HepG2 (cell line): Measurements from ENCODE around the gene NAA16. TPM values are rescaled to one million over a fixed set of nuclear protein-coding genes. Genes with fewer than 3 reads are reported as not detected.
A peak's percentile ranks its signal among the peaks of the same experiment; 100 is the strongest.

Experiments used
- BRCA1 ChIP-seq: sonication (generic); formaldehyde crosslinking; IDR thresholded peaks from 2 replicates; pipeline ENCODE4 v1.4.0; 2020; ENCODE audit warnings: missing genetic modification reagents
- CENPT ChIP-seq: sonication (generic); formaldehyde crosslinking; IDR thresholded peaks from 2 replicates; pipeline ENCODE4 v1.8.0; 2022; ENCODE audit warnings: low read depth, mild to moderate bottlenecking, moderate library complexity, missing genetic modification reagents
- GFI1 ChIP-seq: sonication (generic); formaldehyde crosslinking; IDR thresholded peaks from 2 replicates; pipeline ENCODE4 v1.5.0; 2020; ENCODE audit warnings: missing genetic modification reagents, mild to moderate bottlenecking, borderline replicate concordance
- HNF1A ChIP-seq, 2 experiments: sonication (generic) in 1 of 2; formaldehyde crosslinking in 1 of 2; IDR thresholded peaks; 2 replicates each; pipeline versions ENCODE4 v1.4.0 to v1.6.1; 2016 to 2020; ENCODE audit warnings: borderline replicate concordance in 1 of 2, low read depth in 1 of 2, mild to moderate bottlenecking in 1 of 2, missing genetic modification reagents in 1 of 2
- IKZF5 ChIP-seq: IDR thresholded peaks from 2 replicates; pipeline ENCODE4 v1.6.1; 2018; ENCODE audit warnings: missing genetic modification reagents, mild to moderate bottlenecking, missing compliant biosample characterization
- MAFF ChIP-seq: IDR thresholded peaks from 2 replicates; pipeline ENCODE4 v1.6.1; 2011; ENCODE audit warnings: low read depth, low read length, improper control_type of control experiment
- NCOA5 ChIP-seq: sonication (generic); formaldehyde crosslinking; IDR thresholded peaks from 2 replicates; pipeline ENCODE4 v1.4.0; 2020; ENCODE audit warnings: missing genetic modification reagents
- PRDM15 ChIP-seq: sonication (generic); formaldehyde crosslinking; IDR thresholded peaks from 2 replicates; pipeline ENCODE4 v1.4.0; 2020; ENCODE audit warnings: missing genetic modification reagents
- RCOR2 ChIP-seq: IDR thresholded peaks from 2 replicates; pipeline ENCODE4 v1.6.1; 2016; ENCODE audit warnings: missing biosample characterization, missing genetic modification reagents
- RFXAP ChIP-seq: sonication (generic); formaldehyde crosslinking; IDR thresholded peaks from 2 replicates; pipeline ENCODE4 v1.4.0; 2020; ENCODE audit warnings: missing genetic modification reagents, borderline replicate concordance
- ZFP36L2 ChIP-seq: sonication (generic); formaldehyde crosslinking; IDR thresholded peaks from 2 replicates; pipeline ENCODE4 v1.4.0; 2020; ENCODE audit warnings: missing genetic modification reagents
- ZFP90 ChIP-seq: sonication (generic); formaldehyde crosslinking; IDR thresholded peaks from 2 replicates; pipeline ENCODE4 v1.8.0; 2022; ENCODE audit warnings: missing genetic modification reagents, mild to moderate bottlenecking, inconsistent platforms, borderline replicate concordance
- ZGPAT ChIP-seq: IDR thresholded peaks from 2 replicates; pipeline ENCODE4 v1.6.1; 2016; ENCODE audit warnings: mild to moderate bottlenecking
- ZNF12 ChIP-seq: sonication (generic); formaldehyde crosslinking; IDR thresholded peaks from 2 replicates; pipeline ENCODE4 v1.5.0; 2020; ENCODE audit warnings: missing genetic modification reagents
- ZNF484 ChIP-seq: sonication (generic); formaldehyde crosslinking; IDR thresholded peaks from 2 replicates; pipeline ENCODE4 v1.5.1; 2020; ENCODE audit warnings: mild to moderate bottlenecking, low read depth, missing genetic modification reagents, borderline replicate concordance
- ZNF678 ChIP-seq: sonication (generic); formaldehyde crosslinking; IDR thresholded peaks from 2 replicates; pipeline ENCODE4 v1.4.0; 2020; ENCODE audit warnings: mild to moderate bottlenecking, missing genetic modification reagents
- polyA plus RNA-seq, 8 experiments: library from polyadenylated mRNA; depleted of rRNA in 3 of 8; stranded (reverse) in 7 of 8; unstranded in 1 of 8; fragments of >200 nt; fragmentation: Illumina TruSeq in 4 of 8; extraction: Trizol in 4 of 8; gene quantifications; 2 replicates each; pipeline versions ENCODE4 v1.2.1 to v1.2.3, GENCODE V29; 2011 to 2016; ENCODE audit warnings: low read depth in 4 of 8, missing spikeins in 1 of 8, mixed read lengths in 1 of 8; ENCODE audit not compliant: insufficient read depth in 1 of 8
- total RNA-seq, 5 experiments: library from RNA; depleted of rRNA; stranded (reverse); fragments of >200 nt; fragmentation: Illumina TruSeq; extraction: Trizol; gene quantifications; 2 replicates each; pipeline ENCODE4 v1.2.3, GENCODE V29; 2016; ENCODE audit warnings: low read depth in 1 of 5
- TF ChIP-seq, protein P1 (sequence below): sonication (generic); formaldehyde crosslinking; IDR thresholded peaks from 2 replicates; pipeline ENCODE4 v1.4.0; 2020; ENCODE audit warnings: missing genetic modification reagents

NAA16 gene
- total and polyA plus RNA-seq, 2 of the 13 experiments (the other 11 are each of a cell fraction or from before 2014, with no cell fraction given): 9.2 to 15.1 TPM

GRCh38 chr13:41289463-41289881, 21.6 kb upstream of the NAA16 start (continued):
- TF ChIP-seq ZNF484: no peak
- no peak for TF ChIP-seq BRCA1 (CRISPR knock-in tag)
- TF ChIP-seq ZNF678 (CRISPR knock-in tag): no peak
- TF ChIP-seq RFXAP (CRISPR knock-in tag): peak; percentile 82; the same call in 1 of the 2 replicates
- TF ChIP-seq ZNF12 (CRISPR knock-in tag): peak; percentile 19; the same call in 1 of the 2 replicates
- peak; percentile 71 for TF ChIP-seq ZGPAT (CRISPR knock-in tag)
- TF ChIP-seq CENPT: no peak
- TF ChIP-seq ZFP36L2: no peak
- TF ChIP-seq, protein P1, sequence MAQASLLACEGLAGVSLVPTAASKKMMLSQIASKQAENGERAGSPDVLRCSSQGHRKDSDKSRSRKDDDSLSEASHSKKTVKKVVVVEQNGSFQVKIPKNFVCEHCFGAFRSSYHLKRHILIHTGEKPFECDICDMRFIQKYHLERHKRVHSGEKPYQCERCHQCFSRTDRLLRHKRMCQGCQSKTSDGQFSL (CRISPR knock-in tag): no peak
- TF ChIP-seq IKZF5 (CRISPR knock-in tag): no peak; the same call in 1 of the 2 replicates
- TF ChIP-seq PRDM15: no peak
- TF ChIP-seq ZFP90: no peak; the same call in 1 of the 2 replicates
- TF ChIP-seq GFI1: peak; percentile 100
- TF ChIP-seq NCOA5 (CRISPR knock-in tag): no peak
- no peak for TF ChIP-seq HNF1A (IDR thresholded peaks at IDR 0.05; ENCODE audit: low read depth)
- peak; percentile 72 for TF ChIP-seq HNF1A (CRISPR knock-in tag; IDR thresholded peaks at IDR 0.05; ENCODE audit: borderline replicate concordance)
- TF ChIP-seq MAFF: 0 out of 2 replicates have a peak, but pooled peaks have one; percentile 32
- peak; percentile 90 for TF ChIP-seq RCOR2 (CRISPR knock-in tag)
